Ovary (tissue), 9 donors: Measurements from ENCODE around the gene PTPRN2. TPM values are rescaled to one million over a fixed set of nuclear protein-coding genes. Genes with fewer than 3 reads are reported as not detected.

Experiments used
- DNase-seq, 5 donors: peaks; one replicate each; pipeline ENCODE4 v3.0.0-alpha.2; 2019 to 2020
- H3K27ac ChIP-seq, 2 donors: fragments of 200-600 bp; one replicate each; pipeline versions ENCODE4 v1.5.1 to v1.8.0; 2019 to 2022
- H3K27me3 ChIP-seq: fragments of 200-600 bp; one replicate; pipeline ENCODE4 v1.8.0; 2022
- H3K36me3 ChIP-seq: fragments of 200-600 bp; sonication (generic); one replicate; pipeline ENCODE4 v1.5.1; 2019
- H3K4me1 ChIP-seq: one replicate; pipeline ENCODE4 v1.8.1; 2013; ENCODE audit warnings: mild to moderate bottlenecking, moderate library complexity; ENCODE audit not compliant: insufficient read depth
- H3K4me3 ChIP-seq: fragments of 200-600 bp; sonication (generic); one replicate; pipeline ENCODE4 v1.5.1; 2017
- H3K9me3 ChIP-seq, 2 donors: fragments of 200-600 bp in 1 of 2; sonication (generic) in 1 of 2; one replicate each; pipeline versions ENCODE4 v1.5.1 to v1.8.1; 2013 to 2019; ENCODE audit warnings: mild to moderate bottlenecking in 1 of 2, moderate library complexity in 1 of 2
- EP300 ChIP-seq: sonication (generic); formaldehyde crosslinking; IDR thresholded peaks from one replicate; pipeline ENCODE4 v1.6.1; 2017; ENCODE audit warnings: antibody characterized with exemption
- POLR2A ChIP-seq: fragments of 450-650 bp; IDR thresholded peaks from one replicate; pipeline ENCODE4 v1.6.1; 2017; ENCODE audit warnings: antibody characterized with exemption, mild to moderate bottlenecking, moderate library complexity
- WGBS, 3 donors: extraction: QIAGEN DNeasy Blood & Tissue Kit in 1 of 3; methylation state at CpG; one replicate each; pipeline versions ENCODE4 v1.1.5 to v1.1.7; 2013 to 2017; 5-methylcytosine and 5-hydroxymethylcytosine counted together
- intact Hi-C, 4 donors: fragments of 100-400 bp; cut with DNase I; formaldehyde crosslinking; loops; one replicate each; pipeline versions ENCODE4 v1.11.0 to v1.15.1; 2022 to 2023
- polyA plus RNA-seq, 2 donors: library from polyadenylated mRNA; stranded (reverse); fragments of 200-250 nt in 1 of 2; fragments of 350-450 nt in 1 of 2; fragmentation: Illumina TruSeq in 1 of 2; extraction: RNeasy Lipid Tissue Mini Kit (QIAGEN cat#74804) in 1 of 2; gene quantifications; one replicate each; pipeline ENCODE4 v1.2.3, GENCODE V29; 2013 to 2014
- total RNA-seq, 7 donors: library from RNA; depleted of rRNA in 2 of 7; stranded (reverse); fragments of >200 nt in 2 of 7; fragmentation: NEBNext Ultra II Directional in 3 of 7; extraction: Animal tissue kit (Norgen Biotek cat#: 25700) in 3 of 7; gene quantifications; one replicate each; pipeline versions ENCODE4 v1.1.0 to v1.2.4, GENCODE V29; 2016 to 2023
- TF ChIP-seq, protein P1 (sequence below), 3 donors: fragments of 450-650 bp in 2 of 3; fragments of 200-600 bp in 1 of 3; IDR thresholded peaks; one replicate each; pipeline versions ENCODE4 v1.5.1 to v1.8.0; 2016 to 2022; ENCODE audit warnings: antibody characterized with exemption in 3 of 3, mild to moderate bottlenecking in 1 of 3
- donor health status: DM: no; HTN: no; CAD: no; lungs with moderate emphysema.
- donor health status: DM: no; HTN: no; CAD: no.
- donor health status: Bipolar disorder and iron deficiency.
- donor health status: DM: yes; HTN: yes; CAD: no.
- donor health status: DM: no; HTN: no; CAD: no.
- donor health status: DM: yes; HTN: yes; CAD: no.

The PTPRN2 gene
- total and polyA plus RNA-seq, 9 donors = 3.5 to 11.1 (median 5.9) TPM

DNA sequence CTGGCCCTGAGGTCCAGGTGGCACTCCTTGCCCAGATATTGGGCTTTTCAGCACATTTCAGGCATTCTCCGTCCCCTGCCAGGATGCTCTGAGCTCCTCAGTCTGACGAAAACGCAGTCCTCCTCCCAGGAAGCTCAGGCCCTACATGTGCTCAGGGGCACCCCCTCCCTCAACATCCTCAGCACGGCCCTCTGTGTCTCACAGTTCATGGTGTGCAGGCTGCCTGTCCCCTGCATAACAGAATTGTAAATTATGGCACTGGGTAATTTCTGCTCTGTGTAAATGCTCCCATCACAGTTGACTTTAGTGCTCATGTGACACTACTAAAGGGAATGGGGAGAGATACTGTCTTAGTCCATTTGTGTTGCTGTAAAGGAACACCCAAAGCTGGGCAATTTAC, 687.1 kb downstream of the PTPRN2 start:
- H3K36me3 ChIP-seq = no peaks in the 10 kb centered on the region
- 56 to 79% (median 76%) methylated on average over 4 of the region's 4 CpGs for WGBS, 3 donors

DNA sequence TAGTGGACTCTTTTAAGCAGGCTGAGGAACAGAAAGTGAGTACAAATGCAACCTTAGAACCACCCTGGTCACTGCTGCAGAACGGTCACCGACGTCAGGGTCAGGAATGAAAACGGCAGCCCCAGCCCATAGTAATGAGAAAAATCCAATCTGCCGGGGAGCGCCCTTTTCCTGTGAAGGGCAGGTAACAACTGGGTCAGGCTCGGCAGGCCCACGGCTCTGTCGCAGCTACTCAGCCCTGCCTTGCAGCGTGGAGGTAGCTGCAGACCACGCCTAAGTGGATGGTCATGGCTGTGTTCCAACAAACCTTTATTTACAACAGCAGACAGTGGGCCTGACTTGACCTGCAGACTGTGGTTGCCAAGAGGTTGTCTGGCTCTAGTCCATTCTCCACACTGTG, 687.6 kb downstream of the PTPRN2 start:
- Histone ChIP-seq H3K9me3 (no peaks in the 10 kb centered on the region), H3K27ac (no peak overlapping the region), H3K4me3 (no peak overlapping the region), H3K36me3 (no peaks in the 10 kb centered on the region), H3K27me3 (no peaks in the 10 kb centered on the region), H3K4me1 (no peaks in the 10 kb centered on the region)
- 58 to 73% (median 64%) methylated on average over 11 of the region's 11 CpGs for WGBS, 3 donors
- intact Hi-C loops = no loop called here
- DNase-seq = no peak
- TF ChIP-seq, protein P1, sequence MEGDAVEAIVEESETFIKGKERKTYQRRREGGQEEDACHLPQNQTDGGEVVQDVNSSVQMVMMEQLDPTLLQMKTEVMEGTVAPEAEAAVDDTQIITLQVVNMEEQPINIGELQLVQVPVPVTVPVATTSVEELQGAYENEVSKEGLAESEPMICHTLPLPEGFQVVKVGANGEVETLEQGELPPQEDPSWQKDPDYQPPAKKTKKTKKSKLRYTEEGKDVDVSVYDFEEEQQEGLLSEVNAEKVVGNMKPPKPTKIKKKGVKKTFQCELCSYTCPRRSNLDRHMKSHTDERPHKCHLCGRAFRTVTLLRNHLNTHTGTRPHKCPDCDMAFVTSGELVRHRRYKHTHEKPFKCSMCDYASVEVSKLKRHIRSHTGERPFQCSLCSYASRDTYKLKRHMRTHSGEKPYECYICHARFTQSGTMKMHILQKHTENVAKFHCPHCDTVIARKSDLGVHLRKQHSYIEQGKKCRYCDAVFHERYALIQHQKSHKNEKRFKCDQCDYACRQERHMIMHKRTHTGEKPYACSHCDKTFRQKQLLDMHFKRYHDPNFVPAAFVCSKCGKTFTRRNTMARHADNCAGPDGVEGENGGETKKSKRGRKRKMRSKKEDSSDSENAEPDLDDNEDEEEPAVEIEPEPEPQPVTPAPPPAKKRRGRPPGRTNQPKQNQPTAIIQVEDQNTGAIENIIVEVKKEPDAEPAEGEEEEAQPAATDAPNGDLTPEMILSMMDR (IDR thresholded peaks at IDR 0.05) = no peak
- TF ChIP-seq EP300 (no peak), POLR2A (no peak)

More for the DNA sequence above, 687.1 kb downstream of the PTPRN2 start:
- no peak for DNase-seq
- no peaks in the 10 kb centered on the region for H3K4me1 ChIP-seq
- H3K4me3 ChIP-seq = no peak overlapping the region
- H3K9me3 ChIP-seq = no peaks in the 10 kb centered on the region
- intact Hi-C loops = no loop called here
- no peak for TF ChIP-seq EP300
- TF ChIP-seq, protein P1 (IDR thresholded peaks at IDR 0.05) = no peak
- H3K27me3 ChIP-seq = no peaks in the 10 kb centered on the region
- H3K27ac ChIP-seq = no peak overlapping the region

DNA sequence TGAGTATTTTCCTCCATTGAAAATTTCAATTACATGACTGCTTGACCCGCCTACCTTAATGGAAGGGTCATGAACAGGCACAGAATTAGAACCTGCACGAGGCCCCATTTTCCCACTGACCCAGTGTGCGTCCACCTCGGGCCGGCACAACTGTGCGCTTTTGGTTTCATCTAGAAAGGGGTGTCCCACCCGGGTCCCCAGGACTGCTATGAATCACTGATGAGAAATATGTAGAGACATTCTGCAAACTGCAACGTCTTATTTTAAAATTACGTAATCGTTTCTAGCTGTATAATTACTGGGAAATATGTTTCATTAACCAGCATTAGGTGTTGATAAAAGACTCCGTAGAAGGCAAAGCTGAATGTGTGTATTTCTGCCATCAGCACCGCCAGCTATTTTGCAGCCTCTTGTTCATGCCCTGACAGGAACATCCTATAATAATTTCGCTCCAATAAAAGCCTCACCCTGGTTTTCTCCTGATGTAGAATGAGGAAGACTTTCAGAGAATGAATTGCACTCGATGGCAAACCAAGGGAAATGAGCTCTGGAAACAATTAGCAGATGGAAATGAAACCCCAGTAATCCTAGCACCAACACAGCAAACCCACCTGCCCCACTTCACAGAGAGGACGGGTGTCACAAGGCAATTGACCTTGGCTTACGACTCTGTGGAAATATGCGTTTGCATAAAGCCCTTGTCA, 688.7 kb downstream of the PTPRN2 start:
- intact Hi-C loops = no loop called here

DNA sequence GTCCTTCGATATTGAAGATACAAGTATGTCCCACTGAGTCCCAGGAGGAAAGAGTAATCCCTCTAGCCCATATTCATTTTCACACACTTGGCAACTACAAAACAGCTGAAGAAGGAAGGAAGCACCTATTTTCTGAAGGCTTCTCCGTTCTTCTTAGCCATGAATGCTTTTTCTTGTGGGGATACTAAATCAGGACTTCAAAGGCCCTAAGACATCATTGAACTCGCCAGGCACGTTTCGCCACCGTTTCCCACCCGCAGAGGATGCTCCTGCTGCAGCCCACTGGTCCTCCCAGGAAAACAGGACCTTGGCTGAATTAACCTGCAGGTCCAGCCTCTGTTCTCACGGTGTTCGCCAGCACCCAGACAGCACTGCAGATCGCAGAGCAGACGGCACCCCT, 689.4 kb downstream of the PTPRN2 start:
- WGBS, 3 donors = 67 to 81% (median 71%) methylated on average over 11 of the region's 11 CpGs
- no peak overlapping the region for H3K4me3 ChIP-seq
- intact Hi-C loops = no loop called here
- H3K36me3 ChIP-seq = no peaks in the 10 kb centered on the region
- TF ChIP-seq POLR2A = no peak
- TF ChIP-seq, protein P1 (IDR thresholded peaks at IDR 0.05) = no peak
- TF ChIP-seq EP300 = no peak
- no peaks in the 10 kb centered on the region for H3K27me3 ChIP-seq
- DNase-seq = no peak
- no peaks in the 10 kb centered on the region for H3K9me3 ChIP-seq
- no peaks in the 10 kb centered on the region for H3K4me1 ChIP-seq
- no peak overlapping the region for H3K27ac ChIP-seq

More for the DNA sequence above, 688.7 kb downstream of the PTPRN2 start:
- no peak for DNase-seq
- WGBS, 3 donors = 66 to 75% (median 70%) methylated on average over 17 of the region's 17 CpGs
- no peak overlapping the region for H3K4me3 ChIP-seq
- H3K27me3 ChIP-seq = no peaks in the 10 kb centered on the region
- TF ChIP-seq EP300 = no peak
- H3K4me1 ChIP-seq = no peaks in the 10 kb centered on the region
- H3K27ac ChIP-seq = no peak overlapping the region
- no peaks in the 10 kb centered on the region for H3K36me3 ChIP-seq
- H3K9me3 ChIP-seq = no peaks in the 10 kb centered on the region

DNA sequence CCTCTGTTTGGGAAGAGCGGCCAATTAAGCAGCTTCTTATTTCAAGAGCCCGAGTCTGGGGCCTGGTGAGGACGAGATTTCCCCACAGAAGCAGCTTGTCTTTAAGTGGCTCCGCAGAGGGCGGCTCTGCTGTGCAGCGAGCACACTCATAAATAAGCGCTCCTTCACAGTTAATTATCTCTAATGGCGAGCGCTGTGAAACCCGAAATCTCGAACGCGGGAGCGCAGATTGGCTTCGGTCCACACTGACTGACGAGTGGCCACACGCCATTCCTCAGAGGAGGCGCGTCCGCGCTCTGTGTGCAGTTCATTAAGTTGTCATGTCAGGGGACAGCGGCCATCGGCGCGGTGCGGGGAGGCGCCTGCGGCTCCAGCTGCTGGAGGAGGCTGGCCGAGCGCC, 689.9 kb downstream of the PTPRN2 start:
- H3K36me3 ChIP-seq = no peaks in the 10 kb centered on the region
- TF ChIP-seq, protein P1 (IDR thresholded peaks at IDR 0.05) = no peak
- TF ChIP-seq POLR2A (no peak), EP300 (no peak)
- intact Hi-C loops = no loop called here
- no peak for DNase-seq
- no peak overlapping the region for H3K27ac ChIP-seq
- H3K4me3 ChIP-seq = no peak overlapping the region
- WGBS, 3 donors = 62 to 75% (median 69%) methylated on average over 30 of the region's 30 CpGs
- no peaks in the 10 kb centered on the region for H3K4me1 ChIP-seq
- H3K9me3 ChIP-seq = no peaks in the 10 kb centered on the region
- H3K27me3 ChIP-seq = no peaks in the 10 kb centered on the region
